Peyer's patch (tissue), 4 donors: ENCODE measurements around the gene GCDH. TPM values are rescaled to one million over a fixed set of nuclear protein-coding genes. Genes with fewer than 3 reads are reported as not detected.
"Not testable (repeated sequence)": the region's sequence is repeated elsewhere in the genome, so short reads cannot be mapped to it uniquely, and the experiment has no call there.

Experiments used
- DNase-seq, 3 donors: peaks; one replicate each; pipeline ENCODE4 v3.0.0-alpha.2; 2017 to 2019
- H3K27ac ChIP-seq, 4 donors: fragments of 200-600 bp; sonication (generic); one replicate each; pipeline ENCODE4 v1.5.1; 2016 to 2019
- H3K27me3 ChIP-seq, 2 donors: fragments of 200-600 bp; sonication (generic); one replicate each; pipeline ENCODE4 v1.5.1; 2019
- H3K36me3 ChIP-seq, 3 donors: fragments of 200-600 bp; sonication (generic); one replicate each; pipeline ENCODE4 v1.5.1; 2016 to 2019
- H3K4me1 ChIP-seq, 4 donors: fragments of 200-600 bp; sonication (generic); one replicate each; pipeline ENCODE4 v1.5.1; 2016 to 2019
- H3K4me3 ChIP-seq, 4 donors: fragments of 200-600 bp; sonication (generic); 1 replicate in 3 of 4; 2 replicates in 1 of 4; pipeline ENCODE4 v1.5.1; 2016 to 2019; ENCODE audit warnings: mild to moderate bottlenecking in 1 of 4
- H3K9me3 ChIP-seq, 4 donors: fragments of 200-600 bp; sonication (generic); one replicate each; pipeline ENCODE4 v1.5.1; 2016 to 2019; ENCODE audit warnings: mild to moderate bottlenecking in 1 of 4
- CTCF ChIP-seq, 6 experiments: fragments of 450-650 bp in 4 of 6; fragments of 200-600 bp in 2 of 6; sonication (generic) in 1 of 6; IDR thresholded peaks; one replicate each; pipeline ENCODE4 v1.5.1; 2017 to 2019; ENCODE audit warnings: antibody characterized with exemption in 6 of 6, mild to moderate bottlenecking in 3 of 6, moderate library complexity in 1 of 6
- POLR2A ChIP-seq, 2 donors: fragments of 450-650 bp; IDR thresholded peaks; one replicate each; pipeline ENCODE4 v1.5.1; 2017; ENCODE audit warnings: antibody characterized with exemption in 2 of 2, mild to moderate bottlenecking in 2 of 2, moderate library complexity in 2 of 2
- total RNA-seq, 4 donors: library from RNA; depleted of rRNA; stranded (reverse); fragments of >200 nt; gene quantifications; one replicate each; pipeline ENCODE4 v1.1.0, GENCODE V29; 2016

GCDH gene
- total RNA-seq, 4 donors from 2014 or later: 25.2 to 44.4 (median 32.4) TPM

GRCh38 chr19:12888006-12888603, 2.9 kb upstream of the GCDH start:
- TF ChIP-seq POLR2A (IDR thresholded peaks at IDR 0.05) (no peak), CTCF (IDR thresholded peaks at IDR 0.05) (no peak)
- Histone ChIP-seq H3K4me3 (no peak overlapping the region), H3K27ac (no peak overlapping the region)

GRCh38 chr19:12890299-12890786, 617 bp upstream of the GCDH start:
- not testable (repeated sequence) for H3K9me3 ChIP-seq, H3K27me3 ChIP-seq, DNase-seq
- Histone ChIP-seq H3K4me3 (peak overlapping the region; percentile 81 to 95 (median 94)), H3K36me3 (peaks cover 0 to 17% (median 0%) of the 10 kb centered on the region in 3 donors), H3K27ac (peak overlapping the region; percentile 45 to 84 (median 77)), H3K4me1 (peaks cover 0 to 22% (median 16%) of the 10 kb centered on the region in 4 donors)

More at GRCh38 chr19:12888006-12888603, 2.9 kb upstream of the GCDH start:
- Histone ChIP-seq H3K9me3 (peaks cover 0 to 8% (median 0%) of the 10 kb centered on the region in 4 donors), H3K4me1 (peaks cover 0 to 29% (median 19%) of the 10 kb centered on the region in 4 donors), H3K27me3 (peaks cover 0 to 10% of the 10 kb centered on the region in 2 donors), H3K36me3 (peaks cover 0 to 4% (median 0%) of the 10 kb centered on the region in 3 donors)
- DNase-seq: no peak

- Histone ChIP-seq H3K9me3 (no peaks in the 10 kb centered on the region), H3K4me1 (peaks cover 0 to 16% (median 12%) of the 10 kb centered on the region in 4 donors), H3K4me3 (peak overlapping the region; percentile 81 to 95 (median 94)), H3K27ac (peak overlapping the region; percentile 82 to 84 (median 82)), H3K27me3 (no peaks in the 10 kb centered on the region), H3K36me3 (peaks cover 0 to 25% (median 0%) of the 10 kb centered on the region in 3 donors)
- TF ChIP-seq POLR2A (IDR thresholded peaks at IDR 0.05) (no peak), CTCF (IDR thresholded peaks at IDR 0.05) (no peak)
- DNase-seq: peak in 1 of 3 donors; percentile 57
Observed at GRCh38 chr19:12891553-12892021, 627 bp downstream of the GCDH start.

GRCh38 chr19:12893582-12893981, 2.6 kb downstream of the GCDH start:
- H3K27ac ChIP-seq: no peak overlapping the region
- no peak for TF ChIP-seq POLR2A (IDR thresholded peaks at IDR 0.05)
- TF ChIP-seq CTCF (IDR thresholded peaks at IDR 0.05): no peak
- H3K4me1 ChIP-seq: peaks cover 0 to 16% (median 12%) of the 10 kb centered on the region in 4 donors
- H3K27me3 ChIP-seq: no peaks in the 10 kb centered on the region
- no peak for DNase-seq
- H3K4me3 ChIP-seq: no peak overlapping the region
- no peaks in the 10 kb centered on the region for H3K9me3 ChIP-seq
- peaks cover 0 to 41% (median 0%) of the 10 kb centered on the region in 3 donors for H3K36me3 ChIP-seq

GRCh38 chr19:12896460-12896859, 5.5 kb downstream of the GCDH start:
- Histone ChIP-seq H3K4me3 (no peak overlapping the region), H3K27me3 (no peaks in the 10 kb centered on the region), H3K9me3 (no peaks in the 10 kb centered on the region), H3K4me1 (peaks cover 0 to 12% (median 9%) of the 10 kb centered on the region in 4 donors), H3K27ac (no peak overlapping the region), H3K36me3 (peaks cover 0 to 50% (median 0%) of the 10 kb centered on the region in 3 donors)
- TF ChIP-seq POLR2A (IDR thresholded peaks at IDR 0.05): no peak
- TF ChIP-seq CTCF (IDR thresholded peaks at IDR 0.05): no peak
- DNase-seq: no peak

- Histone ChIP-seq H3K27ac (no peak overlapping the region), H3K4me1 (no peaks in the 10 kb centered on the region), H3K9me3 (no peaks in the 10 kb centered on the region), H3K36me3 (peaks cover 0 to 33% (median 0%) of the 10 kb centered on the region in 3 donors), H3K27me3 (no peaks in the 10 kb centered on the region), H3K4me3 (no peak overlapping the region)
- TF ChIP-seq POLR2A (IDR thresholded peaks at IDR 0.05) (no peak), CTCF (IDR thresholded peaks at IDR 0.05) (no peak)
- DNase-seq: no peak
Observed at GRCh38 chr19:12899891-12900518, 9.0 kb downstream of the GCDH start.
